GM12891 (cell line): ENCODE results near the gene TTC28.

Source experiments
- DNase-seq: peaks from one replicate; pipeline ENCODE4 v3.0.0; 2011; ENCODE audit warnings: low spot score; ENCODE audit not compliant: insufficient read length
- FAIRE-seq: peaks from 2 replicates; lab custom pipeline; 2011; peaks lifted over from hg19 to GRCh38; lab: Jason Lieb, UNC
- PAX5 ChIP-seq: IDR thresholded peaks from 2 replicates; pipeline ENCODE4 v1.6.1; 2011; ENCODE audit warnings: low read length, moderate library complexity, mild to moderate bottlenecking; ENCODE audit not compliant: insufficient read depth, severe bottlenecking
- POLR2A ChIP-seq: IDR thresholded peaks from 2 replicates; pipeline ENCODE4 v1.6.1; 2011; ENCODE audit warnings: low read depth, low read length, control low read depth
- POLR2AphosphoS5 ChIP-seq: IDR thresholded peaks from 2 replicates; pipeline ENCODE4 v1.6.1; 2011; ENCODE audit warnings: low read depth, low read length, control low read depth
- POU2F2 ChIP-seq: IDR thresholded peaks from 2 replicates; pipeline ENCODE4 v1.6.1; 2011; ENCODE audit warnings: low read depth, mild to moderate bottlenecking, control low read depth, low read length, moderate library complexity
- SPI1 ChIP-seq: IDR thresholded peaks from 2 replicates; pipeline ENCODE4 v1.6.1; 2011; ENCODE audit warnings: low read depth, low read length, control low read depth
- TAF1 ChIP-seq: IDR thresholded peaks from 2 replicates; pipeline ENCODE4 v1.6.1; 2011; ENCODE audit warnings: low read depth, low read length, control low read depth

TTC28 gene

GRCh38 chr22:28002181-28002700, 677.4 kb downstream of the TTC28 start:
- TF ChIP-seq POLR2AphosphoS5: no peak
- no peak for TF ChIP-seq SPI1
- no peak for TF ChIP-seq TAF1
- TF ChIP-seq POU2F2: no peak
- no peak for TF ChIP-seq PAX5
- no peak for TF ChIP-seq POLR2A
- DNase-seq (no peak), FAIRE-seq (no peak)

DNA sequence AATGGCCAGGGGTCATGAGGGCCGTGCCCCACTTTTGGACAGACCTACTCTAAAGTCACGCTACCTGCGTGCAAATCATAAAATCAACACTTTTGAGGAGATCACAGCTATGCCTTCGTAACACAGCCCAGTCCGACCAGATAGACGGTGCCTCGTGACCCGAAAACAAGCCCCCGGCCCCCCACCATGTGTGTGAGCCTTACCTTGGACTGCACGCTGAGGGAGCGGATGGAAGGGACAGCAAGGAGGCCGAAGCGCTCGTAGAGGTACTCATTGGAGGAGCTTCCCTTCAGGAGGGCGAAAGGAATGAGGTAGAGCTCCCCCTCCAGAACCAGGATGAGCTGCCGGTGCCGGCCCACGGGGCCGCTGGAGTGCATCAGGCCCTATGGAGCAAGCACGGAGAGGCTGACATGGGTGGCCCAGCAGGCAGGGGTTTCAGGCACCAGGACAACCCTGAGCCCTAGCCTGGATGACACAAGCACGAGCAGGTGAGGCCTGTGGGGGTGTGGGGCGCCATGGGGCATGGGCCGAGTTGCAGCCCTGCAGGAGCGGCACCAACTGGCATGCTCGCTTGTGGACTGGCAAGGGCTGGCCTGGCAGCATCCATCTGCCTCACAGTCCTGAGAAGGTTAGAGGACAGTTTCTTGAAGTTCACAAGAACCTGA, 678.3 kb downstream of the TTC28 start:
- TF ChIP-seq SPI1: no peak
- TF ChIP-seq POLR2A: no peak
- no peak for TF ChIP-seq POLR2AphosphoS5
- TF ChIP-seq PAX5: no peak
- TF ChIP-seq POU2F2: no peak
- no peak for TF ChIP-seq TAF1
- no peak for FAIRE-seq
- no peak for DNase-seq

- no peak for TF ChIP-seq PAX5
- TF ChIP-seq SPI1: no peak
- TF ChIP-seq POU2F2: no peak
- no peak for TF ChIP-seq POLR2A
- no peak for TF ChIP-seq POLR2AphosphoS5
- no peak for TF ChIP-seq TAF1
- FAIRE-seq: no peak
- no peak for DNase-seq
These were observed 679.3 kb downstream of the TTC28 start for GRCh38 chr22:28000361-28000760.

- FAIRE-seq (no peak), DNase-seq (no peak)
- TF ChIP-seq TAF1: no peak
- no peak for TF ChIP-seq PAX5
- TF ChIP-seq POLR2A: no peak
- TF ChIP-seq POLR2AphosphoS5: no peak
- no peak for TF ChIP-seq SPI1
- TF ChIP-seq POU2F2: no peak
These were observed 679.8 kb downstream of the TTC28 start for GRCh38 chr22:27999876-28000275.

- TF ChIP-seq TAF1 (no peak), SPI1 (no peak), POU2F2 (no peak), POLR2A (no peak), POLR2AphosphoS5 (no peak), PAX5 (no peak)
- FAIRE-seq (no peak), DNase-seq (no peak)
These were observed 680.9 kb downstream of the TTC28 start for GRCh38 chr22:27998511-27999410.

- FAIRE-seq (no peak), DNase-seq (no peak)
- no peak for TF ChIP-seq SPI1
- no peak for TF ChIP-seq POLR2AphosphoS5
- no peak for TF ChIP-seq TAF1
- TF ChIP-seq PAX5: no peak
- TF ChIP-seq POU2F2: no peak
These were observed 682.1 kb downstream of the TTC28 start for GRCh38 chr22:27997538-27997937.

DNA sequence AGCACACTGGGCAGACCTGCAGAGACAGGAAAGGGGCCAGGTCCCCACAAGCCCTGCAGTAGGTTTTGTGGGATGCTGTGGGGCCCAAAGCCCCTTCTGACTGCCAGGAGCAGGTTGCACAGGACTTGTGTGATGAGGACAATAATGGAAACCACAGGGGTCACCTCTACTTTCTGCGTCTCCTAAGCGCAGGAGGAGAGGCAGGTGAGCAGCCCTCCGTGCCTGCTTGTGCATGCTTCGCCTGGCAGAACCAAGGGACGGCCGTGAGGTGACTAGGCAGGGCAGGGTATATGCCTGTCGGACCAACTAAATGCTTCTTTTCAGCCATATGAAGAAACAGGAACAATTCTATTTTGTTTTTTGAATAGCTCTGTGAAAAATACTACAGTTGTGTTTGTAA, 682.7 kb downstream of the TTC28 start:
- no peak for TF ChIP-seq POU2F2
- TF ChIP-seq TAF1: no peak
- DNase-seq (no peak), FAIRE-seq (no peak)

GRCh38 chr22:27996529-27996925, 683.1 kb downstream of the TTC28 start:
- TF ChIP-seq POLR2AphosphoS5 (no peak), PAX5 (no peak), SPI1 (no peak), POU2F2 (no peak), POLR2A (no peak), TAF1 (no peak)
- DNase-seq (no peak), FAIRE-seq (no peak)

DNA sequence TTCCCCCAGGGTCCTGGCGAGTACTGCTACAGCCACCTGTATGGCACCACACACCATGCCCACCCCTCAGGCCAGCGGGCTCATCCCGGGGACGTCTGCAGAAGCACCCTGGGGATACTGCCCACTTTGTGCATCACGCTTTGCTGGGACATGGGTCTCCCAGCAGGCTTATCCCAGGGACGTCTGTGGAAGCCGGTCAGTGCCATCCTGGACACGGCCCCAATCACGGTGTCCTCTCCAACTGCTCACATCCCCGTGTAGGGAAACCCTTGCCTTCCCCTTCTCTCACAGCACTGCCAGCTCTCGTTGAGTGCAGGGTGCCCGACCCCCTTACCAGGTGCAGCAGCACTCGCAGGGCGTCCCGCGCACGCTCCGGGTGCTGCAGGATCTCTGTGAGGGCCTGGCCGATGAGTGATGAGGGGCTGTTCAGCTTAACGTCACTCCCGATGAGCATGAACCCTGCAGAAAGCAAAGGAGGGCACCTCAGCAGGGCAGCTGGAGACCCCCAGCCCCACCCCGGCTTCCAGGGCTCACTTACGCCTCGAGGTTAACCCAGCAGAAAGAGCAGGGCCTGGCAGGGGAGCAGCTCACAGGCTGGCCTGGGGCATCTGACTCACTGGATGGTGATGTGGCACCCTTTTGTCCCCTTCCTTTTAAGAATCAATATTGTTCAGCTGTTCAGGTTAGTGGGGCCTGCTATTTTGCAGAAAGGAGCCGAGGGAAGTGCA, 683.7 kb downstream of the TTC28 start:
- TF ChIP-seq SPI1 (no peak), POU2F2 (no peak), TAF1 (no peak), POLR2A (no peak), POLR2AphosphoS5 (no peak), PAX5 (no peak)
- FAIRE-seq (no peak), DNase-seq (no peak)
